Stimulated activated CD8-positive, alpha-beta memory T cell treated with anti-CD3 and anti-CD28 coated beads, Interleukin-7, amount 100 ng/mL, for 1 hour (primary cell): Measurements from ENCODE around the gene ARHGAP22.

Experiments
- DNase-seq, 2 donors: peaks; one replicate each; pipeline ENCODE4 v3.0.0-alpha.2; 2020; ENCODE audit warnings: low read depth in 2 of 2

ARHGAP22 gene

GRCh38 chr10:48552946-48553564 lies 51.8 kb downstream of the ARHGAP22 start:
- DNase-seq = no peak

- DNase-seq = no peak
Observed at GRCh38 chr10:48551861-48552591, 52.8 kb downstream of the ARHGAP22 start.

- no peak for DNase-seq
Observed at GRCh38 chr10:48550977-48551376, 53.9 kb downstream of the ARHGAP22 start.

GRCh38 chr10:48550071-48550691 lies 54.7 kb downstream of the ARHGAP22 start:
- DNase-seq = no peak

GRCh38 chr10:48549236-48549635 lies 55.6 kb downstream of the ARHGAP22 start:
- DNase-seq = no peak

GRCh38 chr10:48548531-48549135 lies 56.2 kb downstream of the ARHGAP22 start:
- DNase-seq = no peak

GRCh38 chr10:48547981-48548380 lies 56.9 kb downstream of the ARHGAP22 start:
- no peak for DNase-seq

- DNase-seq = no peak
Observed at GRCh38 chr10:48547061-48547895, 57.6 kb downstream of the ARHGAP22 start.

- no peak for DNase-seq
Observed at GRCh38 chr10:48545462-48546145, 59.3 kb downstream of the ARHGAP22 start.

GRCh38 chr10:48543182-48543844 lies 61.6 kb downstream of the ARHGAP22 start:
- no peak for DNase-seq

GRCh38 chr10:48542471-48543181 lies 62.2 kb downstream of the ARHGAP22 start:
- DNase-seq = no peak

- no peak for DNase-seq
Observed at GRCh38 chr10:48541144-48541795, 63.6 kb downstream of the ARHGAP22 start.

- no peak for DNase-seq
Observed at GRCh38 chr10:48538611-48539010, 66.3 kb downstream of the ARHGAP22 start.

- no peak for DNase-seq
Observed at GRCh38 chr10:48536916-48537890, 67.7 kb downstream of the ARHGAP22 start.

GRCh38 chr10:48536156-48536500 lies 68.7 kb downstream of the ARHGAP22 start:
- DNase-seq = no peak

- DNase-seq = no peak
Observed at GRCh38 chr10:48535416-48536155, 69.3 kb downstream of the ARHGAP22 start.

GRCh38 chr10:48533951-48534720 lies 70.7 kb downstream of the ARHGAP22 start:
- DNase-seq = no peak
